Fibroblast of mammary gland (primary cell): ENCODE data around the gene TBC1D30.
A peak's percentile ranks its signal among the peaks of the same experiment; 100 is the strongest.

Experiments used
- DNase-seq: peaks from one replicate; pipeline ENCODE4 v3.0.0-alpha.2; 2010; ENCODE audit warnings: low read depth
- H3K4me3 ChIP-seq: 2 replicates; pipeline ENCODE4 v1.5.1; 2011; ENCODE audit warnings: low read depth, mild to moderate bottlenecking, low read length, moderate library complexity; ENCODE audit not compliant: control insufficient read depth
- TF ChIP-seq, protein P1 (sequence below): conservative IDR thresholded peaks from 2 replicates; pipeline ENCODE4 v1.5.1; 2011; ENCODE audit warnings: low read depth, low read length, inconsistent platforms; ENCODE audit not compliant: control insufficient read depth, insufficient read depth

Gene TBC1D30

DNA sequence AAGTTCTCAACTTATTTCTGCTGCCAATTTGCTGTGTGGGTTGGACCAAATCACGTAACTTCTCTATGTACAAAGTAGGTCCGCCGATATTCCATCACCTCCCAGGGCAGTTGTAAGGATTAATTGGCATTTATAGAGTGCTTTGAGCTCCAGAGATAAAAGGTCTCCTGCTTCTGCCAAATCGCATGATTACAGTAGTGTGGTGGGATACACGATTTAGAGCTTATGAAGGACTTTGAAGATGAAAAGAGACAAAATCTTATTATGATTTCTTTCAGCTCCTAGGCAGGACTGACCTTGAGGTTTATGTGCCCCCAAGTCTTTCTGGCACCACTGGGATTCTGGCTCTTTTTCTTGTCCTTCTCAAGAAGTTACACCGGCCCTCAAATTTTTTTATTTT, 84.7 kb downstream of the TBC1D30 start:
- TF ChIP-seq, protein P1, sequence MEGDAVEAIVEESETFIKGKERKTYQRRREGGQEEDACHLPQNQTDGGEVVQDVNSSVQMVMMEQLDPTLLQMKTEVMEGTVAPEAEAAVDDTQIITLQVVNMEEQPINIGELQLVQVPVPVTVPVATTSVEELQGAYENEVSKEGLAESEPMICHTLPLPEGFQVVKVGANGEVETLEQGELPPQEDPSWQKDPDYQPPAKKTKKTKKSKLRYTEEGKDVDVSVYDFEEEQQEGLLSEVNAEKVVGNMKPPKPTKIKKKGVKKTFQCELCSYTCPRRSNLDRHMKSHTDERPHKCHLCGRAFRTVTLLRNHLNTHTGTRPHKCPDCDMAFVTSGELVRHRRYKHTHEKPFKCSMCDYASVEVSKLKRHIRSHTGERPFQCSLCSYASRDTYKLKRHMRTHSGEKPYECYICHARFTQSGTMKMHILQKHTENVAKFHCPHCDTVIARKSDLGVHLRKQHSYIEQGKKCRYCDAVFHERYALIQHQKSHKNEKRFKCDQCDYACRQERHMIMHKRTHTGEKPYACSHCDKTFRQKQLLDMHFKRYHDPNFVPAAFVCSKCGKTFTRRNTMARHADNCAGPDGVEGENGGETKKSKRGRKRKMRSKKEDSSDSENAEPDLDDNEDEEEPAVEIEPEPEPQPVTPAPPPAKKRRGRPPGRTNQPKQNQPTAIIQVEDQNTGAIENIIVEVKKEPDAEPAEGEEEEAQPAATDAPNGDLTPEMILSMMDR, result no peak
- no peak for DNase-seq

DNA sequence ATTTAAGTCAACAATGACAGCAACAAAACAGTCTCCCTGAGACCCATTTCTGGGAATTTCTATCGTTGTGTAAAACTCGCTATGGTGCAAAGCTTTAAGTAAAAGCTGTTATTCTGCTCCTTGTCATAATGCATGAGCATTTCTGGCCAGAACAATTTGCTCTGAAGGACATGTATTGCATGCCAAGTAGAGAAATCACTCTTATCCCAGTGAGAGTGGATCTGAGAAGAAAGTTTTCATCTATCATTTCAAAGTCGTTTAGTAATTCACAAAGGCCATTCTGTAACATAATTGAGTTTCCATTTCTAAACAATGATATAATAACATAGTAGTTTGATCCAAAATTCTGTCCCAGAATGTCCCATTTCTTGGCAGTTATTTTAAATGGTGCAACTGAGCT, 86.6 kb downstream of the TBC1D30 start:
- DNase-seq, result no peak
- H3K4me3 ChIP-seq, result no peak overlapping the region
- TF ChIP-seq, protein P1, result no peak

More for the DNA sequence above, 84.7 kb downstream of the TBC1D30 start:
- no peak overlapping the region for H3K4me3 ChIP-seq

DNA sequence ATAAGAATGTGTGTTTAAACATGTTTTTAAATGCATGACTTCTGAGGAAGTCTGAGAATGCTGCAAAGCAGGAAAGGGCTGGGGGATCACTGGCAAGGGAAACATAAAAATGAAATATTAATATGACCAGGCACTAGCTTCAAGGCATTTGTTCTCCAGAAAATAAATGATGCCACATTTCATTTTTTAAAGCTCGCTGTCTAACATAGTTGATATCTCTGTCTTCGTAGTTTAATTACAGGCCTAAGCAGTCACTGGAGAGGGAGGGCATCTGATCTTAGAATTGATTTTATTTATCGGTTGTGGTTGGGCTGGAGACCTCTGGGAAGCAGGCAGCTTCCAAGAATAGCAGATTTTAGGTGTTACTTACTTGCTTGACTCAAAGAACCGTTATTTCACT, 87.5 kb downstream of the TBC1D30 start:
- TF ChIP-seq, protein P1, result no peak
- no peak for DNase-seq
- H3K4me3 ChIP-seq, result no peak overlapping the region

DNA sequence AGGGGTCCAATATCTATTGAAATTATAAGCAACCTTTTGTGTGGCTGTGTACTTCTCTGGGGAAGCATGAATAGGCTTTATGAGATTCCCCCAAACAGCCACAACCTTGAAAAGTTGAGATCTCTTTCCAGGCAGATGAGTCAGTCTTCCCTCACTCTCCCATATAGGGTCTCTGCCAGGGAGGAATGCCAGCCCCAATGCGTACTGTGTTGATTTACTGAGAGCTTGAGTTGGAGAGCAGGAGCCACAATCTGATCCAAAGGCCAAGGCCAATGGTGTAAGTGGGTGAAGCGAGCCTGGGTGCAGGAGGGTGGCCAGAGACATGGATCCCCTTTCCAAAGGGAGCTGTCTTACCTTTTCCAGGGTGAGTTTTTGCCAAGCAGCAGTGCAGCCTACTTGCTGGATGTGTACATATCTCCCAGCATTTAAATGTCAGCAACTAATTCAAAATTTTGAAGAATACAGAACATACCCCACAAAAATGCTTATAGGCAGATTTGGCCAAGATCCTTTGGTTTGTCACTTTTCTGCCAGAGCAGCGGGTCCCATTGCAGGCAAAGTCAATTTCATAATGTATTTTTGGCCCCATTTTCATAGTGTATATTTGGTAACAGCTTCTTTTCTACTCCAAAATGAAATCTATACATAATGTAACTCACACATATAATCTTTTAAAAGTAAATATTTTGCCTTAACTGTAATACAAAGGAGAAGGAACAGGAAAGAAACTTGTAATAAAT, 88.2 kb downstream of the TBC1D30 start:
- H3K4me3 ChIP-seq, result no peak overlapping the region
- TF ChIP-seq, protein P1, result no peak
- DNase-seq, result peak; percentile 86

DNA sequence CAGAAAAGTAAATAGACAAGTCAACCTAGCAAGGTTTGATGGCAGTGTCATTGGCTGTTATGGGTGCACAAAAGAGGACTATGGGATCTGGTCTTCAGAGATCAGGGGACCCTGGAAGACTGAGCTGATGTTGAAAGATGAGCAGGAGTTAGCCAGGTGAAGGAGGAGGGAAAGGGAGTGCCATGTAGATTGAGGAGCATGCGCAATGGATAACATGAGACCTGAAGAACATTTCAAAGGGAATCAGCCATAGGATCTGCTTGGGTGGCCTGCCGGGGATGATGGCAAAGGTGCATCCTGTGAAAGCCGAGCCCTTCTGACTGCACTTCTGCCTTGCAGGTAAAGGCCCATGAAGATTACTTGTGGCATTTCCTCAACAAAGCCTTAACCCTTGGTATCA, 90.8 kb downstream of the TBC1D30 start:
- DNase-seq, result no peak
- H3K4me3 ChIP-seq, result no peak overlapping the region
- TF ChIP-seq, protein P1, result no peak

DNA sequence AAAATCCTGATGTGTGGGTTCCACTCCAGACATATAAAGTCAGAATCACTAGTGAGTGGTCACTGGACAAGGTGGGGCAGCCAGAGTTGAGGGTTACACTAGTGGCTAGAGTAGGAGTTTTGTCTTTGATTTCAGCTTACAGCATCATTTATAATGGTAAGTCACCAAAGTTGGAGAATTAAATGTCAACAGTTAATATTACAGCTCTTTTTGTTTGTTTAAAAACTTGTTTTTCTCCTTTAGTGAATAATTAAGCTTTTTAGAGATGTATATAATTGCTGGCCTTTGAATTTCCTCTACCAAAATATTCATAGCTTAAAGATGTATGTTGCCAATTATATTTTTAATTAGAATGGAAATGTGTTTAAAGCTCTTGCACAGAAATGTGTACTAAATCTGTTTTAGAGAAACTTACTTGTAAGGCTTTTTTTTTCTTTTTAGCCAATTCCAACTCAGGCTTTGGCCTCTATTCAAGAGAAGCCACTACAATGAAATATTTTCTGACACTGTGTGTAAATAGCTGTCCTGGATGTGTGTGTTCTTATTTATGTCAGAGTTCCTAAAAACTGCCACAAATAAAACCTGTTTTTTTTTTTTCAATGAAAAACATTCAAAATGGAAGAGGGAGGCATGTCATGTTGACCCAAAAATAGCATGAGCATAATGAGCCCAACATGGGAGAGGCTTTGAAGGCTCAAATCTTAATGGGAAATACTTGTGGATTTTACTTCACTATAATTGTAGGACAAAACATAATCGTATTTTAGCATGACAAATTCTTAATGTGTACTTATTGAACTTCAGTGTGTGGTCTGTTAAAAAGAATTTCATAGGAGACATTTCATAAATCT, 92.2 kb downstream of the TBC1D30 start:
- no peak overlapping the region for H3K4me3 ChIP-seq
- no peak for DNase-seq
- TF ChIP-seq, protein P1, result no peak
